H9 (cell line): ENCODE data around the gene PNPLA7. TPM values are rescaled to one million over a fixed set of nuclear protein-coding genes. Genes with fewer than 3 reads are reported as not detected.

Experiments
- DNase-seq: peaks from one replicate; pipeline ENCODE4 v3.0.0-alpha.2; 2017
- H2AFZ ChIP-seq: one replicate; pipeline ENCODE4 v1.6.1; 2013; ENCODE audit warnings: mild to moderate bottlenecking, low read length, control low read depth, moderate library complexity
- H2AK5ac ChIP-seq: 2 replicates; pipeline ENCODE4 v1.6.1; 2013; ENCODE audit warnings: low read length, control low read depth, mixed read lengths; ENCODE audit not compliant: insufficient read length
- H2BK120ac ChIP-seq: one replicate; pipeline ENCODE4 v1.6.1; 2013; ENCODE audit warnings: low read depth, mild to moderate bottlenecking, low read length, control low read depth, inconsistent platforms; ENCODE audit not compliant: poor library complexity, severe bottlenecking
- H2BK12ac ChIP-seq: 2 replicates; pipeline ENCODE4 v1.6.1; 2013; ENCODE audit warnings: low read length, control low read depth, mixed read lengths, low read depth; ENCODE audit not compliant: insufficient read length
- H2BK15ac ChIP-seq: 2 replicates; pipeline ENCODE4 v1.6.1; 2013; ENCODE audit warnings: low read depth, low read length, control low read depth
- H2BK20ac ChIP-seq: one replicate; pipeline ENCODE4 v1.6.1; 2013; ENCODE audit warnings: low read depth, mild to moderate bottlenecking, low read length, control low read depth, inconsistent platforms; ENCODE audit not compliant: poor library complexity, severe bottlenecking
- H2BK5ac ChIP-seq: 2 replicates; pipeline ENCODE4 v1.6.1; 2013; ENCODE audit warnings: low read length, control low read depth, mixed read lengths; ENCODE audit not compliant: insufficient read length
- H3K14ac ChIP-seq: 2 replicates; pipeline ENCODE4 v1.6.1; 2013; ENCODE audit warnings: low read length, control low read depth; ENCODE audit not compliant: insufficient read depth
- H3K18ac ChIP-seq: 2 replicates; pipeline ENCODE4 v1.6.1; 2013; ENCODE audit warnings: low read depth, mild to moderate bottlenecking, mixed read lengths, low read length, control low read depth; ENCODE audit not compliant: insufficient read length
- H3K23ac ChIP-seq: 2 replicates; pipeline ENCODE4 v1.6.1; 2013; ENCODE audit warnings: low read length, control low read depth, mixed read lengths, low read depth; ENCODE audit not compliant: insufficient read length
- H3K23me2 ChIP-seq: 2 replicates; pipeline ENCODE4 v1.6.1; 2013; ENCODE audit warnings: low read depth, mild to moderate bottlenecking, mixed read lengths, low read length, control low read depth; ENCODE audit not compliant: insufficient read length, poor library complexity, severe bottlenecking
- H3K27ac ChIP-seq: 2 replicates; pipeline ENCODE4 v1.5.1; 2013; ENCODE audit warnings: low read length, control low read depth, mixed read lengths, low read depth; ENCODE audit not compliant: insufficient read length
- H3K27me3 ChIP-seq: 2 replicates; pipeline ENCODE4 v1.6.1; 2013; ENCODE audit warnings: low read length, control low read depth, inconsistent platforms; ENCODE audit not compliant: insufficient read depth
- H3K4ac ChIP-seq: 2 replicates; pipeline ENCODE4 v1.6.1; 2013; ENCODE audit warnings: low read depth, mild to moderate bottlenecking, control low read depth, inconsistent platforms, low read length, moderate library complexity
- H3K4me1 ChIP-seq: 2 replicates; pipeline ENCODE4 v1.6.1; 2013; ENCODE audit warnings: low read length, control low read depth, inconsistent platforms; ENCODE audit not compliant: insufficient read depth
- H3K4me2 ChIP-seq: 2 replicates; pipeline ENCODE4 v1.6.1; 2013; ENCODE audit warnings: low read length, control low read depth, mixed read lengths; ENCODE audit not compliant: insufficient read length, insufficient read depth
- H3K56ac ChIP-seq: 2 replicates; pipeline ENCODE4 v1.6.1; 2013; ENCODE audit warnings: low read depth, mild to moderate bottlenecking, mixed read lengths, low read length, control low read depth; ENCODE audit not compliant: insufficient read length
- H3K79me1 ChIP-seq: 2 replicates; pipeline ENCODE4 v1.6.1; 2013; ENCODE audit warnings: low read depth, mild to moderate bottlenecking, moderate library complexity, low read length, control low read depth, inconsistent platforms; ENCODE audit not compliant: insufficient read depth, poor library complexity, severe bottlenecking
- H3K79me2 ChIP-seq: 2 replicates; pipeline ENCODE4 v1.6.1; 2013; ENCODE audit warnings: low read length, control low read depth, inconsistent platforms; ENCODE audit not compliant: insufficient read depth
- H3K9ac ChIP-seq: 2 replicates; pipeline ENCODE4 v1.6.1; 2013; ENCODE audit warnings: low read length, control low read depth, mixed read lengths; ENCODE audit not compliant: insufficient read length; ENCODE audit errors: extremely low read depth
- H3K9me3 ChIP-seq: one replicate; pipeline ENCODE4 v1.6.1; 2013; ENCODE audit warnings: low read depth, low read length, inconsistent platforms; ENCODE audit not compliant: control insufficient read depth
- H3T11ph ChIP-seq: one replicate; pipeline ENCODE4 v1.6.1; 2013; ENCODE audit warnings: mild to moderate bottlenecking, low read length, control low read depth, inconsistent platforms
- H4K20me1 ChIP-seq: one replicate; pipeline ENCODE4 v1.6.1; 2013; ENCODE audit not compliant: control insufficient read depth, insufficient read length, insufficient read depth
- H4K5ac ChIP-seq: 2 replicates; pipeline ENCODE4 v1.6.1; 2013; ENCODE audit warnings: low read depth, mild to moderate bottlenecking, mixed read lengths, low read length, control low read depth; ENCODE audit not compliant: insufficient read length
- H4K8ac ChIP-seq: replicated peaks from 2 replicates; pipeline ENCODE4 v1.6.1; 2013; ENCODE audit warnings: low read length, control low read depth, mixed read lengths, low read depth; ENCODE audit not compliant: insufficient read length
- H4K91ac ChIP-seq: 2 replicates; pipeline ENCODE4 v1.6.1; 2013; ENCODE audit warnings: low read depth, mild to moderate bottlenecking, moderate library complexity, mixed read lengths, low read length, control low read depth; ENCODE audit not compliant: insufficient read length
- H3K27ac Mint-ChIP-seq, 3 experiments: 2 replicates in 2 of 3; 3 replicates in 1 of 3; pipeline ENCODE4 v1.8.0; 2020 to 2021; ENCODE audit warnings: mixed read lengths in 3 of 3, mild to moderate bottlenecking in 1 of 3, moderate library complexity in 1 of 3
- H3K27me3 Mint-ChIP-seq: 2 replicates; pipeline ENCODE4 v1.8.0; 2021; ENCODE audit warnings: low read depth, mild to moderate bottlenecking, moderate library complexity, mixed read lengths
- H3K36me3 Mint-ChIP-seq, 3 experiments: 2 replicates in 2 of 3; 3 replicates in 1 of 3; pipeline ENCODE4 v1.8.0; 2020 to 2021; ENCODE audit warnings: low read depth in 3 of 3, mixed read lengths in 3 of 3; ENCODE audit not compliant: insufficient read depth in 1 of 3
- H3K4me1 Mint-ChIP-seq, 2 experiments: 2 replicates each; pipeline ENCODE4 v1.8.0; 2020; ENCODE audit warnings: mixed read lengths in 2 of 2
- H3K4me3 Mint-ChIP-seq, 2 experiments: 2 replicates in 1 of 2; 3 replicates in 1 of 2; pipeline ENCODE4 v1.8.0; 2020 to 2021; ENCODE audit warnings: mild to moderate bottlenecking in 2 of 2, mixed read lengths in 2 of 2, moderate library complexity in 1 of 2
- H3K9me3 Mint-ChIP-seq, 2 experiments: 2 replicates in 1 of 2; 3 replicates in 1 of 2; pipeline ENCODE4 v1.8.0; 2020; ENCODE audit warnings: mild to moderate bottlenecking in 2 of 2, mixed read lengths in 2 of 2, moderate library complexity in 1 of 2
- WGBS: extraction: QIAGEN DNeasy Blood & Tissue Kit; methylation state at CpG from one replicate; pipeline ENCODE4 v1.1.7; 2013; ENCODE audit warnings: missing lambda C conversion rate, low lambda C conversion rate, mixed read lengths; ENCODE audit not compliant: insufficient read length; ENCODE audit errors: extremely low coverage; 5-methylcytosine and 5-hydroxymethylcytosine counted together
- total RNA-seq: library from RNA; stranded (reverse); gene quantifications from 2 replicates; pipeline ENCODE4 v1.2.1, GENCODE V29; 2021
- TF ChIP-seq, protein P1 (sequence below): fragments of 200-600 bp; sonication (generic); conservative IDR thresholded peaks from 3 replicates; pipeline ENCODE4 v1.8.0; 2021; ENCODE audit warnings: antibody characterized with exemption, mild to moderate bottlenecking

PNPLA7 gene
- total RNA-seq, 1 experiment from 2014 or later = 1.8 TPM

- Histone ChIP-seq H2BK20ac (no peak overlapping the region), H4K20me1 (peaks cover 3% of the 10 kb centered on the region), H3K27me3 (no peaks in the 10 kb centered on the region), H3K9ac (no peak overlapping the region), H3K14ac (no peak overlapping the region), H3K18ac (no peak overlapping the region), H3K79me2 (no peaks in the 10 kb centered on the region), H2AK5ac (no peak overlapping the region), H4K8ac (no peak overlapping the region), H3K23me2 (no peaks in the 10 kb centered on the region), H3K9me3 (no peaks in the 10 kb centered on the region), H2BK12ac (no peak overlapping the region), H4K5ac (no peak overlapping the region), H2AFZ (no peak overlapping the region), H3K79me1 (no peaks in the 10 kb centered on the region), H3K23ac (no peak overlapping the region), H3K4me2 (no peak overlapping the region), H3K4me1 (no peaks in the 10 kb centered on the region), H4K91ac (no peak overlapping the region), H3T11ph (no peak overlapping the region), H2BK15ac (no peak overlapping the region), H2BK120ac (no peak overlapping the region), H2BK5ac (no peak overlapping the region), H3K56ac (no peak overlapping the region), H3K27ac (no peak overlapping the region), H3K4ac (no peak overlapping the region)
- peaks cover 10 to 22% of the 10 kb centered on the region in 2 experiments for H3K4me1 Mint-ChIP-seq
- DNase-seq = no peak
- H3K27ac Mint-ChIP-seq = no peak overlapping the region
- TF ChIP-seq, protein P1, sequence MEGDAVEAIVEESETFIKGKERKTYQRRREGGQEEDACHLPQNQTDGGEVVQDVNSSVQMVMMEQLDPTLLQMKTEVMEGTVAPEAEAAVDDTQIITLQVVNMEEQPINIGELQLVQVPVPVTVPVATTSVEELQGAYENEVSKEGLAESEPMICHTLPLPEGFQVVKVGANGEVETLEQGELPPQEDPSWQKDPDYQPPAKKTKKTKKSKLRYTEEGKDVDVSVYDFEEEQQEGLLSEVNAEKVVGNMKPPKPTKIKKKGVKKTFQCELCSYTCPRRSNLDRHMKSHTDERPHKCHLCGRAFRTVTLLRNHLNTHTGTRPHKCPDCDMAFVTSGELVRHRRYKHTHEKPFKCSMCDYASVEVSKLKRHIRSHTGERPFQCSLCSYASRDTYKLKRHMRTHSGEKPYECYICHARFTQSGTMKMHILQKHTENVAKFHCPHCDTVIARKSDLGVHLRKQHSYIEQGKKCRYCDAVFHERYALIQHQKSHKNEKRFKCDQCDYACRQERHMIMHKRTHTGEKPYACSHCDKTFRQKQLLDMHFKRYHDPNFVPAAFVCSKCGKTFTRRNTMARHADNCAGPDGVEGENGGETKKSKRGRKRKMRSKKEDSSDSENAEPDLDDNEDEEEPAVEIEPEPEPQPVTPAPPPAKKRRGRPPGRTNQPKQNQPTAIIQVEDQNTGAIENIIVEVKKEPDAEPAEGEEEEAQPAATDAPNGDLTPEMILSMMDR = no peak
- WGBS = no CpG with 5 or more reads among the region's 18 CpGs
- H3K27me3 Mint-ChIP-seq = 0 out of 2 replicates have a peak, but pooled peaks cover 2% of the 10 kb centered on the region
- no peaks in the 10 kb centered on the region for H3K9me3 Mint-ChIP-seq
- H3K4me3 Mint-ChIP-seq = no peak overlapping the region
- peaks cover 0 to 13% (median 2%) of the 10 kb centered on the region in 3 experiments; a peak in 4 of 7 replicates for H3K36me3 Mint-ChIP-seq
Observed at GRCh38 chr9:137449931-137450538, 100.2 kb downstream of the PNPLA7 start.
